Raji (cell line): ENCODE measurements around the gene RPS6KC1.

Source experiments
- POLR2A ChIP-seq: IDR thresholded peaks from 2 replicates; pipeline ENCODE4 v1.6.1; 2011; ENCODE audit warnings: low read depth, low read length, control low read depth; ENCODE audit not compliant: insufficient read depth

The RPS6KC1 gene

DNA sequence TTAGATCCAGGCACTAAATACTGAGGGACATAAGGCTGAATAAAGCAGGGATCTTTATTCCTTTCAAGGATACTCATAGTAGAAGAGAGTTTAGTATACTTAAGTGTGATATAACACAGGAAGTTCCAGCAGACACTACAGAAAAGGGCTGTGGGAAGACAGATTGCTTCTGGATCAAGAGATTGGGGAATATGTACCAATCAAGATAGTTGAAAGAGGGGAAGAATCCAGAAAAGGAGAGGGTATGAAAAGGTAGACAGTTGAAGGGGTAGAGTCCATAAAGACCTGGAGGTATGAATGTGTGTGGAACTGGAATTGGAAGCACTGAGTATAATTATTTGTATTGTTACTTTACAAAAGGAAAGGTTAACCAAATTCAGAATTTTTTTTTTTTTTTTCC lies 2.4 kb downstream of the RPS6KC1 start:
- no peak for TF ChIP-seq POLR2A

DNA sequence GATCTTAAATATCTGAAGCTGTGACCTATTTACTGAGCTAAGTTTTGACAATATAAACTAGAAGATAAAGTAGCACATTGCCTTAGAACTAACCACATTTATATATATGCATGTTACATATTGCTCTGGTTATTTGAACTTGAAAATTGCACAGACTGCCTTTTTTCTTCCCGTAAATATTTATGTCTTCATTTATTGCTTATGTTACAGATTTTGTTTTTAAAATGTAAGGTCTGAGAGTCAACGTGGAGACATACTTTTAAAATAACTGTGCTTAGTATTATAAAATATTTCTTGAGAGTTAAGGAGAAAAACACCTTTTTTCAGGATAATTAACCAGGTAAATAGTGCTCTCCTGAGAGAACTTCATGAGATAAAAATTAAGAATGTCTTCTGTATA lies 3.1 kb downstream of the RPS6KC1 start:
- TF ChIP-seq POLR2A = no peak

DNA sequence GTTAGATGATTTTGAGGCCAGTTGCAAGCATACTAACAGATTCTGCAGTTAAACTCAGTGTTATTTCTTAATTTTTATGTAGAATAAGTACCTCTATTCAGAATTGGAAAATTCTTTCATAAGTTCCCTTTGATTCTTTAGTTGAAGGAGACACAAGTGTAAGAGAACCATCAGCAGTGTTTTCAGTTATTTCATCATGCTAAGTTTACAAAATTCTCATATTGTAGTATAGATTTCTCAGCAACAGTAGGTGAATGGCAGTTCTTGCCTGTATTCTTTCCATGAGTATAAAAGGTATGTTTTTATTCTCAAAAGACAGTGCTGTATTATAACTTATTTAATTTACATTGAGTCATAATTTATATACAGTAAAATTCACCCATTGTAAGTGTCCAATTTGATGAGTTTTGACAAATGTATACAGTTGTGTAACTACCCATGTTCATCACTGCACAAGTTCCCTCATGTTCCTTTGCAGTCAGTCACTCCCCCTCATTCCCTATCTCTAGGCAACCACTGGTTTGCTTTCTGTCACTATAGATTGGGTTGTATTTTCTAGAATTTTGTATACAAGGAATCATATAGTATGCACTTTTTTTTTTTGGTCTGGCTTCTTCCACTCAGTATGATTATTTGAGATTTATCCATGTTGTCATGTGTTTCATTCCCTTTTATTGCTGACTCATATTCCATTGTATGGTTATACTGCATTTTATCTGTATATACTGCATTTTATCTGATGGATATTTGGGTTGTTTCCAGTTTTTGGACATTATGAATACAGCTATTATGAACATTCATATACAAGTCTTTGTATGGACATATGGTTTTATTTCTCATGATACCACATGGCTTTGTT lies 3.9 kb downstream of the RPS6KC1 start:
- TF ChIP-seq POLR2A = no peak

DNA sequence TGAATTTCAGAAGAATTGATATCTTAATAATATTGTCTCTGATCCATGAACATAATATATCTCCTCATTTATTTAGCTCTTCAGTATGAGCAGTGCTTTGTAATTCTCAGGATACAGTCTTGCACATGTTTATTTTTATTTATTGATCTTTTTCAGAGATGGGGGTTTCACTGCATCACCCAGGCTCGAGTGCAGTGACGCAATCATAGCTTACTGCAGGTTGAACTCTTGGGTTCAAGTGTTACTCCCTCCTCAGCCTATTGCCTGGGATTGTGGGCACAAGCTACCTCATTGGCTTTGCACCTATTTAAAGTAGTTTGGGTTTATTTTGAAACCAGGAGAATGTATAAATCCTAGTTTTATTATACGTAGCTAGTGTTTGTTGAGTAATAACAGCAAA lies 4.7 kb downstream of the RPS6KC1 start:
- TF ChIP-seq POLR2A = no peak

DNA sequence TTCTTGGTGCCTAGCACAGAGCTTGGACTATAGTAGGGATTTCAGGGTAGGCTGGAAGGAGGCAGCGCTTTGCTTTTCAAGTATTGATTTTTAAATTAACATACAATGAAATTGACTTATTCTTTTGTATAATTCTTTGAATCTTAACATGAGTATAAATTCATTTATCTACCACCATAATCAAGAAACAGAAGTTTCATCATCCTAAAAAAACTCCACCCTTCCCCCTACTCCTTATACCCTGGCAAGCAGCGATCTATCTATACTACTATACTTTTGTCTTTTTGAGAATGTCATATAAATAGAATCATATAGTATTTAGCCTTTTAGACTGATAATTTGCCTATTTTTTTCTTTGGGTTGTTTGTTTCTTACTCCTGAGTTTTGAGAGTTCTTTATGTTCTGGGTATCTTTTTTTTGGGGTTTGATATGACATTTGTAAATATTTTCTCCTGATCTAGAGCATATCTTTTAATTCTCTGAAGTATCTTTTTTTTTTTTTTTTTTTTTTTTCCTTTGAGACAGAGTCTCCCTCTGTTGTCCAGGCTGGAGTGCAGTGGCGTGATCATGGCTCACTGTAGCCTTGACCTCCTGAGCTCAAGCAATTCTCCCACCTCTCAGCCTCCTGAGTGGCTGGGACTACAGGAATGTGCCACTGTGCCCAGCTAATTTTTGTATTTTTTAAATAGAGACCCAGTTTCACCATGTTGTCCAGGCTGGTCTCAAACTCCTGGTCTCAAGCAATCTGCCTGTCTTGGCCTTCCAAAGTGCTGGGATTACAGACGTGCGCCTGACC lies 6.4 kb downstream of the RPS6KC1 start:
- no peak for TF ChIP-seq POLR2A

DNA sequence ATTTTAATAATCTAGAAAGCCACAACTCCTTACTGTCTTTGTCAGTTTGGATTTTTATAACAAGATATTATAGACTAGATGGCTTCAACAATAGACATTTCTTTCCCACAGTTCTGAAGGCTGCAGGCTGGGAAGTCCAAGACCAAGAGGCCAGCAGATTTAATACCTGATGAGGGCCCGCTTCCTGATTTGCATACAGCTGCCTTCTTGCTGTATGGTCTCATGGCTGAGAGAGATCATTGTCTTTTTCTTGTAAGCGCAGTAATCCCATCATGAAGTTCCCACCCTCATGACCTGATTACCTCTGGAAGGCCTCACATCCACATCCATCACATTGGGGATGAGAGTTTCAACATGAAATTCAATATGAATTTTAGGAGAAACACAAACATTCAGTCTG lies 9.8 kb downstream of the RPS6KC1 start:
- no peak for TF ChIP-seq POLR2A

DNA sequence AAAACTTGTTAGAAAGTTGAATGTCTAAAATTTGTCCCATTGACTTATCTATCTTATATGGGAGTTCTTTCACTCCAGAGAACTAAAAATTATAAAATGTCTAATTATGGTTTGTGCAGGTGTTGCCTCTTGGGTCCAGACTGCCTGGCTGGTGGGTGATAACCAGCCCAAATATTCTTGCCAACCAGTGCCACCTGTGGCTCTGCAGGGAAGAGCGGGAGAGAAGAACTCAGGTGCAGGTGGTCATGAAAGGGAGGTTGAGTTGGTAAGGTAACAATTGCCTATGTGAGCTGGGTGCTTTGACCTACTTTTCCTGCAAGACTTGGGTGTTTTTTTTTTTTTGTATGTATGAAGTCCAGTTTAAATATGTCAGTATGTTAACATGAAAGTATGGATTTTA lies 10.2 kb downstream of the RPS6KC1 start:
- TF ChIP-seq POLR2A = no peak

DNA sequence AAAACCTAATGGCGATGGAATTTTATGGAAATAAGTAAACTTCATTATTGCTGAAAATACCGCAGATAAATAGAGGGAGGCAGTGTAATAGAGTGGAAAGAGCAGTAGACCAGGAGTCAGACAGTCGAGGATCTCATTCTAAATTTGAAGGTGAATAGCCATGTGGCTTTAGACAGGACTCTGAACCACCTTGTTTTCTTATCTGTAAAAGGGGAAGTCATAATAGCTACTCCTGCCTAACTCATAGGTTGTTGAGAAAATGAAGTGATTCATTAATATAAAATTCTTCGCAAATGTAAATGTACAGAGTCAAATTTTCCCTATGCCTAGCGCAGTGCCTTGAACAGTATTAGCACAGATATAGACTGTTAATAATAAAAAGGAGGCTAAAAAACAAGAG lies 14.8 kb downstream of the RPS6KC1 start:
- no peak for TF ChIP-seq POLR2A

DNA sequence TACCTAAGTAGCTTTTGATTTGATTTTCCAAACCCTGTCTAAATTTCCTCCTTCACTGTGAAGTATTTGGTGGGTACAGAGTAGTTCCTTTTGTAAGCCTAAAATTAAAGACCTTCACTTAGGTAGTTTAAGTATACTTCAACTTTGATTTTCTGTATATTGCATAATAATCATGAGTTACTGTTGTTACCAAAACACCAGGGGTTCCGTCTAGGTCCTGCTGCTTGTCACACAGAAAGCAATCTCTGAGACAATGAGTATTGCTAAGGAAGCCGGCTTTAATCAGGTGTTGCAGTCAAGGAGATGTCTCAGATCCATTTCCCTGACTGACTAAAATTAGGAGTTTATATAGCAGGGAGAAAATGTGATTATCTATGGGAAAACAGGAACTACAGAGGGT lies 15.3 kb downstream of the RPS6KC1 start:
- no peak for TF ChIP-seq POLR2A

DNA sequence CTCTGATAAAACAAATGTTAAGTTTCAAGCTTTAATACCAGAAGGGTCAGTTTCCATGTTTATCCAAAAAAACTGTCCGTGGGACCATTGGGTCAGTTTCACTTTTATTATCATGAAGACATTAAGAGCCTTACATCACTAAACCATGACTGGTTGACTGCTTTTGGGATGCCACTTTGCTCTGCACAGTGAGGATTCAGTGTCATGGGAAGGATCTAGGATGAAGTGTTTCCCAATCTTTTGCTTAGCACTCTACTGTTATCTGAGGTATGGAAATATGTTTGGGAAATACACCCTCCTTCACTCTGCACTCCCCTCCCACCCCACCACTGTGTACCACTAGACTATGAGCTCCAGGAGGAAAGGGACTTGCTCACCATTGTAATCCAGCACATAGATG lies 16.3 kb downstream of the RPS6KC1 start:
- TF ChIP-seq POLR2A = no peak

DNA sequence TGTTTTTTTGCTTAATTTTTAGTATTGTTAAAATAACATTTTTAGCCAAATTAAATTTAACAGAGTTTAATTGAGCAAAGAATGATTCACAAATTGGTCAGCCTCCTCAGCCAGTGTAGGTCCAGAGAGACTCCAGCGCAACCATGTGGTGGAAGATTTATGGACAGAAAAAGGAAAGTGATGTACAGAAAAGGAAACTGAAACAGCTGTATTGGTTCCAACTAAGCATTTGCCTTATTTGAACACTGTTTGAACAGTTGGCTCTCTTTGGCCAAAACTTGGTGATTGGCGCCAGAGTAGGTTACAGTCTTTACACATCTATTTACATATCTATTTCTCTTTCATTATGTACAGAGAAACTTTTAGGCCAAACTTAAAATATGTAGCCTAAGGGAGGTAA lies 19.4 kb downstream of the RPS6KC1 start:
- no peak for TF ChIP-seq POLR2A

DNA sequence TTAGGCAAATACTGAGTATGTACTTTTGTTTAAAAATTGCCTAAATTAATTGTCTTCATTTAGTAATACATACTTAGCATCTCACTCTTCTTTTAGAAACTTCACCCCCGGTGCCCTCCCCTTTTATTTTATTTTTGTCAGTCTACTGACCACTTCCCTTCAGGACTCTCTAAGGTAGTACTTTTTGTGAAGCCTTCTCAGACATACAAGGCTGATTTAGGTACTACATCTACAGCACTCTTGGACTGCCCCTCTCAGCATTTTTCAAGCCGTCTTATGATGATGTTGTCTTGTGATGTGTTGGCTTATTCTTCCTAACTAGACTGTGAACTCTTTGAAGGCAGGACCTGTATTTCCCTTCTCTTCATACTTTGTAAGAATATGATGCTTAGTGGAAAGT lies 24.7 kb downstream of the RPS6KC1 start:
- no peak for TF ChIP-seq POLR2A

DNA sequence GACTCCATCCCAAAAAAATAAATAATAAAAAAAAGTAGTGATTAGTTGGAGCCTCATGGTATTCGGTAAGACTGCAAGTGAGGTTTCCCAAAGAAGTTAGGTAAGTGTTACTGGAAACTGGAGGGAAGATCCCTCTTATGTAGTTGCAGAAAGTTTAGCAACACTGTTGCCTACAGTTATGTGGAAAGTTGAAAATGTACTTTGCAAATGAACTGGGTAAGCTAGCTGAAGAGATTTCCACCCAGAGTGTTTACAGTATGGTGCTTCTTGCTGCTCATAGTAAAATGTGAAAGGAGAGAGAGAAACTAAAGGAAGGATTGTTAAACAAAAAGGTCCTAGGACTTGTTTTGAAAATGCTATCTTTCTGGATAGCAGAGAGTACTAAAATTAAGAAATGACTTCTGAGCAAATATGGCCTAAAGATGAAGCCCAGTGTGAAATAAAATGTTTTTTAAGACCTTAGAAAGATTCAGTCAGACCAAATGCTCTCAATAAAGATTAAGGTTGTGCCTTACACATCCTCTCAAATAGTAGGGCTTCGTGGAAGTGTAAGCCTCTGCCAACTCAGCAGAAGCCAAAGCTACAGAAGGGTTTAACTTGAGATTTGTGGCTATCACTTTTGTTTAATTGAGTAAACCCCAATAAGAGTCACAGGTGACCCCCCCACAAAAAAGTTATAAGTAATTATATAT lies 31.5 kb downstream of the RPS6KC1 start:
- no peak for TF ChIP-seq POLR2A

DNA sequence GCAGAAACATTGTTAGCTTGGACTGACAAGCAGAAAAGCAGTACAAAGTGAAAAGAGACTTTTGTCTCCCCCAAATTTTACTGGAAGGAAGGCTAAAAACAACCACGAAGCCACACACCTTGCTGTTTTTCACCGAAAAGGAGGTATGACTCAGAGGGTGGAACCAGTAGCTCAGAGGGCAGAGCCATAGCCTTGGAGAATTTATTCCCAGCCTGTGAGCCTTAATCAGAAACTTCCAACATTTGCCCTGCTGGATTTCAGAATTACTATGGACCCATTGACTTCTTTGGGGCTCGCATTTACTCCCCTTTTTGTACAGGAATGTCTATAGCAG lies 32.0 kb downstream of the RPS6KC1 start:
- no peak for TF ChIP-seq POLR2A

DNA sequence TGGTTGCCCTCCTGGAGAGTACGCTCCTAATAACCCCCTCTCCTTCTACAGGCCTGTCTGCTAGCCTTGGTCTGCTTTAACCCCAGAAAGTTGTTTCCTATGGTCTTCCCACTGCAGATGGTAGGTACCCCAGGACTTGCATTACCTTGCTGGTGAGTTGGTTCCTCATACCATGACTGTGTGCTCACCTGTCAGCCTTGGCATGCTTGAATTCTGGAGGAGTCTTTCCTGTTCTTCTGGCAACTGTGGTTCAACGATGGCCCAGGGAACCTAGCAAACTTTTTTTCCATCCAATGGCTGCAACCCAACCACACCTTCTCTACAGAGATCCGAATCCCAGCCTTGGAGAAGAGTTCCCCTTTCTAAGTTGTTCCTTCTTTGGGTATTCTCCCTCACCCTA lies 36.9 kb downstream of the RPS6KC1 start:
- no peak for TF ChIP-seq POLR2A
